Muscle of arm (tissue), 12 donors: ENCODE measurements around the gene CYP27A1. TPM values are rescaled to one million over a fixed set of nuclear protein-coding genes. Genes with fewer than 3 reads are reported as not detected.

Experiments
- DNase-seq: peaks from one replicate; pipeline ENCODE4 v3.0.0-alpha.2; 2013
- polyA plus RNA-seq, 12 donors: library from polyadenylated mRNA; unstranded; fragments of 120-200 nt; gene quantifications; one replicate each; pipeline ENCODE4 v1.2.1, GENCODE V29; 2013; ENCODE audit not compliant: insufficient read length in 12 of 12

Gene CYP27A1
- polyA plus RNA-seq, 12 donors, result 10.3 to 25.6 (median 22.3) TPM; not detected in 1

DNA sequence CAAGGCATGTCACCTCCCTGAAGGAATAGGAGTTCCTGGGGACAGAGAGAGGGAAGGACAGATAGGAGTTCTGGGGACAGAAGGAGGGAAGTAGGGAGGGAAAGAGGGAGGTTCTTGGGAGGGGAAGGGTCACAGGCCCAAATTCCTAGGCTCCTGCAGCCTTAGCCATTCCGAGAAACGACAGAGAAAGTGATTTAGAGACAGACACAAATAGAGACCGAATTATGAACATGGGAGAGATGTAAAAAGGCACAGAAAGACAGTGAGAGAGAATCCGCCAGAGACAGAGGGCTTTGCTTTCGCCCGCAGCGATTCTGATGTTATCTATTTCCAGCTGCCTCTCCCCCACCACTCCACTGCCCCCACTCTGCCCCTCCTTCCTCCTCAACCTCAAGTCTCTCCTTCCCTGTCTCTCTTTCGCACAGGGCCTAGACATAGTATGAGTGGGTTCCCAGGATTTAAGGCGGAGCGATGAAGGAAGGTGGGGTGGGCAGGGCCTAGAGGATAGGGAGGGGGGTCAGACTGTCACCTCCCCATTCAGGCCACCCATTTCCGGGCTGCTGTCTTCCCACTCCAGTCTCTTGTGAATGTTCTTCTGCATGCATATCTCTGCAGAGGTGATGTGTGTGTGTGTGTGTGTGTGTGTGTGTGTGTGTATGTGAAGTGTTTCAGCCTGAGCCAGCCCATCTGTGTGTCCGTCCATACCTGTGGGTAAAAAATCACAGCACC lies 74.4 kb downstream of the CYP27A1 start:
- DNase-seq, result no peak

GRCh38 chr2:218856896-218857243 lies 74.9 kb downstream of the CYP27A1 start:
- no peak for DNase-seq

GRCh38 chr2:218857371-218858137 lies 75.6 kb downstream of the CYP27A1 start:
- no peak for DNase-seq

DNA sequence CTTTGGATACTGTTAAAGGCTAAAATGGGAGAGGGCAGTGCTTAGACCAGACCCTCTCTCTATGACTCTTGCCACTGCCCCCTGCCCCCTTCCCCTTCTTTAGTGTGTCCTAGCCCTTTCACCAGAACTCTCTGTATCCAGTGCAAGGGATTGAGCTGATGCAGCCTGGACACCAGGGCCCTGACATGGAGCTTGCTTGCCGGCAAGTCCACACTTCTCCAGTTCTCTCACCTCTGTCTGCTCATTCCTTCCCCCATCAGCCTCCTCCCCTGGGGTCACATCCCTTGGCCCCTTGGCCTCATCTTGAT lies 76.1 kb downstream of the CYP27A1 start:
- no peak for DNase-seq

DNA sequence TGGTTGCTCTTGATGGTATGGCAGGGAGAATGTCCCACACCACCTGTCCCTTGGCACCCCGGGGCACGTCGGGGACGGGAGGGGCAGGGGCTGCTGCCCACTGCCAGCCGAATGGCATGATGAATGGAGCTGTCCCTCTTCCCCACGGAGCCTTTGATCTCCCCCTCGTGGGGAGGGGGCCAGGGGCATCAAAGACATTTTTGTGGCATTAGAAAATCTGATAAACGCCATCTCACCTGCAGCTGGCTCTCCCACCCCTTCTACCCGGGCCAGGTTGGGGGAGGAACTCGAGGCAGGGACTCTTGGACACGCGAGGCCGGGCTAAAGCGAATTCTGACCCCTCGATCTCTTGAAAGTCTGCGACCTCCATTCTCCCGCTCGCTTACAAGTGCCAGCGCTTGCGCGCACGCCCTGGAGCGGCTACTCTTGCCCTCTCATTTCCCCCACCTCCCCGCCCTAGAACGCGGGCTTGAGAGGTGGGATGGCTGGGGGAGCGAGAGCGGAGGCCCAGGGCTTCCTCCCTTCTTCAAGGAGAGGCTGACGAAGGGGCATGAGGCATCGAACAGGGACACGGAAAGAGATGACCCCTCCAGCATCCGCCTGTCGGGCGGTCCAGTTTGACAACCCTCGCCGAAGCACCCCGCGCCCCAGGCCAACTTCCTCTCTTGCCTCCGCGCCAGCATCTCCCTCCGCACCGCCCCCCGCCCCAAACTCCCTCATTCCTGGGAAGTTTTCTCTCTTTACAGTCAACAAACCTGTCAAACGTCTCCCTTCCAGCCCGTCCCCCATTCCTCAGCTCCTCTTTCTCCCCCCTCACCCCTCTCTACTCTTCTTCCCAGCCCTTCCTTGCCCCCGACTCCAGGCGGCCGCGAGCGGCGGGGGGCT lies 77.0 kb downstream of the CYP27A1 start:
- DNase-seq, result no peak

DNA sequence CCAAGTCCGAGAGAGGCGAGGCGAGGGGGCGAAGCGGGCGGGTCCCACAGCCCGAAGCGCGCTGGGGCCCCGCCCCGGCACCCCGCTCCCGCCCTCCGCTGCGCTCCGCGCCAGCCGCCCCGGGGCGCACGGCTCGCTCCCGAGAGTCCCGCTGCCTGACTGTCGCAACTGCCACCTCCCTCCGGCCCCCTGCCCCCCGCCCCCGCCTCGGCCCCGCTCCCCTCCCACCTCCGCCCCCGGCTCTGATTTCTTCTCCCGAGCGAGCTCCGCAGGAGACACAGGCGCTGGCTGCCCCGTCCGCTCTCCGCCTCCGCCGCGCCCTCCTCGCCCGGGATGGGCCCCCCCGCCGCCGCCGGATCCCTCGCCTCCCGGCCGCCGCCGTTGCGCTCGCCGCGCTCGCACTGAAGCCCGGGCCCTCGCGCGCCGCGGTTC lies 77.6 kb downstream of the CYP27A1 start, which contains the start of gene WNT6:
Gene WNT6 (plus strand): TSS at position 250 of the 432 bp plus-strand sequence. CDS start 233 bp downstream, outside the sequence.
- no peak for DNase-seq

GRCh38 chr2:218859988-218860831 lies 78.3 kb downstream of the CYP27A1 start:
- no peak for DNase-seq

- peak; percentile 58 for DNase-seq
Observed at GRCh38 chr2:218860950-218861381, 79.0 kb downstream of the CYP27A1 start.

DNA sequence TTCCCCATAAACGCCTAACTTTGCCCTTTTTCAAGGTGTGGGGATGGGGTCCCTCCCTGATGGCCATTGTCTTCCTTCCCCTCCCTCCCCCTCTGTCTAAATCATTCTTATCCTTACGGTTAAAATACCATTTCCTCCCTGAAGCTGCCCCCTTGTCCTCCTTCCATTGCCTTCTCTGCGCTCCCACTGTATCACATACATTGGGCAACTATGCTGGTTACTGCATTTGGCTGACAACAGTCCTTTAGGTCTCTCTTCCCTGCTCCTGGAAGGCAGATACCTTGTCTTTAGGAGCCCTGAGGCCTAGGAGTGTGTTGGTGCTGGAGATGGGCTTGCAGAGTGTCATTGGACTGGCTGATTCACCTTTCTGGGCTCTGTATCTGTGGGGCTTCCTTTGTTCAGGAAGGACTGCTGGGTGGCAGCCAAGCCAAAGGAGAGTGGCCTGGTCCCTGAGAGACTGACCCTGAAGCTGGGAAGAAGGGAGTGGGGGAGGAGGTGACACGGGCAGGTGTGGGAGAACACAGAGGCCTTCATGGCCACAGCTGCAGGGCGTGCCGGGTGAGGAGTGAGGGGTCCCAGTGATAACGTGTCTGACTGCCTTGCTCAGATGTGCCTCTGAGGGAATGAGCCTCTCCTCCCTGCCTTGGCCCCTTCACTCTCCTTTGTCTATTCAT lies 79.8 kb downstream of the CYP27A1 start:
- no peak for DNase-seq

- DNase-seq, result no peak
Observed at GRCh38 chr2:218863021-218863520, 81.1 kb downstream of the CYP27A1 start.

Other genes with a start within 250 kb of the CYP27A1 start
- 10 to 100 TPM in 10 of 12 donors, 1 to 10 TPM in 1, not detected in 1; 8.6 to 14.2 (median 11.8) TPM for gene USP37, start 213.8 kb upstream of the CYP27A1 start, polyA plus RNA-seq
- 10 to 100 TPM in 11 of 12 donors, not detected in 1; 30.5 to 53.3 (median 40.9) TPM for gene CNOT9, start 213.3 kb upstream of the CYP27A1 start, polyA plus RNA-seq
- gene PLCD4, start 174.2 kb upstream of the CYP27A1 start, polyA plus RNA-seq, result 10 to 100 TPM in 11 of 12 donors, not detected in 1; 23.9 to 67.3 (median 52.2) TPM
- gene ZNF142, start 122.5 kb upstream of the CYP27A1 start, polyA plus RNA-seq, result 10 to 100 TPM in 10 of 12 donors, 1 to 10 TPM in 1, not detected in 1; 9.6 to 20.3 (median 12.4) TPM
- gene BCS1L, start 122.5 kb upstream of the CYP27A1 start, polyA plus RNA-seq, result 10 to 100 TPM in 11 of 12 donors, not detected in 1; 19.2 to 46.1 (median 38.2) TPM
- 10 to 100 TPM in 11 of 12 donors, not detected in 1; 11.3 to 44.8 (median 26.1) TPM for gene RNF25, start 110.1 kb upstream of the CYP27A1 start, polyA plus RNA-seq
- 10 to 100 TPM in 11 of 12 donors, not detected in 1; 19.4 to 56.6 (median 24.9) TPM for gene STK36, start 110.1 kb upstream of the CYP27A1 start, polyA plus RNA-seq
- 10 to 100 TPM in 11 of 12 donors, not detected in 1; 17.1 to 71.2 (median 30.0) TPM for gene TTLL4, start 71.3 kb upstream of the CYP27A1 start, polyA plus RNA-seq
- 10 to 100 TPM in 9 of 12 donors, 1 to 10 TPM in 2, not detected in 1; 7.4 to 35.9 (median 25.3) TPM for gene PRKAG3, start 49.7 kb downstream of the CYP27A1 start, polyA plus RNA-seq
- gene WNT6, start 77.7 kb downstream of the CYP27A1 start, polyA plus RNA-seq, result 1 to 10 TPM in 2 of 12 donors, under 1 TPM in 3, not detected in 7; 0.09 to 9.6 (median 0.78) TPM
- gene WNT10A, start 98.7 kb downstream of the CYP27A1 start, polyA plus RNA-seq, result 1 to 10 TPM in 2 of 12 donors, under 1 TPM in 5, not detected in 5; 0.08 to 5.2 (median 0.37) TPM
- gene CDK5R2, start 177.5 kb downstream of the CYP27A1 start, polyA plus RNA-seq, result under 1 TPM in 3 of 12 donors, not detected in 9; 0.07 to 0.19 (median 0.07) TPM
- gene FEV, start 203.0 kb downstream of the CYP27A1 start, polyA plus RNA-seq, result 1 to 10 TPM in 1 of 12 donors, under 1 TPM in 6, not detected in 5; 0.09 to 5.7 (median 0.17) TPM
- not detected for gene CRYBA2, start 211.3 kb downstream of the CYP27A1 start, polyA plus RNA-seq